GM12864 (cell line): Measurements from ENCODE around the gene RGPD3.

Source experiments
- DNase-seq: peaks from one replicate; pipeline ENCODE4 v3.0.0-alpha.2; 2011; ENCODE audit warnings: low read depth
- H3K4me3 ChIP-seq: 2 replicates; pipeline ENCODE4 v1.5.1; 2011; ENCODE audit warnings: mild to moderate bottlenecking, low read depth, low read length, control low read depth
- TF ChIP-seq, protein P1 (sequence below): IDR thresholded peaks from 2 replicates; pipeline ENCODE4 v1.5.1; 2011; ENCODE audit warnings: low read depth, mild to moderate bottlenecking, moderate library complexity, low read length, control low read depth, inconsistent platforms; ENCODE audit errors: missing control alignments

The RGPD3 gene

DNA sequence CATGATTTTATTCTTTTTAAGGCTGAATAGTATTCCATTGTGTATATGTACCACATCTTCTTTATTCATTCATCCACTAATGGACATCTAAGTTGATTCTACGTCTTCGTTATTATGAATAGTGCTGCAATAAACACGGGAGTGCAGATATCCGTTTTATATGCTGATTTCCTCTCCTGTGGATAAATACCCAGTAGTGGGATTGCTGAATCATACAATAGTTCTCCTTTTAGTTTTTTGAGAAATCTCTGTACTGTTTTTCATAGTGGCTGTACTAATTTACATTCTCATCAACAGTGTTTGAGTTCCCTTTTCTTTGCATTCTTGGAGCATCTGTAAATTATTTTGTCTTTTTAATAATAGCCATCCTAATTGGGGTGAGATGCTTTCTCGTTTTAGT is 114.5 kb downstream of the RGPD3 start:
- TF ChIP-seq, protein P1, sequence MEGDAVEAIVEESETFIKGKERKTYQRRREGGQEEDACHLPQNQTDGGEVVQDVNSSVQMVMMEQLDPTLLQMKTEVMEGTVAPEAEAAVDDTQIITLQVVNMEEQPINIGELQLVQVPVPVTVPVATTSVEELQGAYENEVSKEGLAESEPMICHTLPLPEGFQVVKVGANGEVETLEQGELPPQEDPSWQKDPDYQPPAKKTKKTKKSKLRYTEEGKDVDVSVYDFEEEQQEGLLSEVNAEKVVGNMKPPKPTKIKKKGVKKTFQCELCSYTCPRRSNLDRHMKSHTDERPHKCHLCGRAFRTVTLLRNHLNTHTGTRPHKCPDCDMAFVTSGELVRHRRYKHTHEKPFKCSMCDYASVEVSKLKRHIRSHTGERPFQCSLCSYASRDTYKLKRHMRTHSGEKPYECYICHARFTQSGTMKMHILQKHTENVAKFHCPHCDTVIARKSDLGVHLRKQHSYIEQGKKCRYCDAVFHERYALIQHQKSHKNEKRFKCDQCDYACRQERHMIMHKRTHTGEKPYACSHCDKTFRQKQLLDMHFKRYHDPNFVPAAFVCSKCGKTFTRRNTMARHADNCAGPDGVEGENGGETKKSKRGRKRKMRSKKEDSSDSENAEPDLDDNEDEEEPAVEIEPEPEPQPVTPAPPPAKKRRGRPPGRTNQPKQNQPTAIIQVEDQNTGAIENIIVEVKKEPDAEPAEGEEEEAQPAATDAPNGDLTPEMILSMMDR, result no peak
- DNase-seq, result no peak
- H3K4me3 ChIP-seq, result no peak overlapping the region

DNA sequence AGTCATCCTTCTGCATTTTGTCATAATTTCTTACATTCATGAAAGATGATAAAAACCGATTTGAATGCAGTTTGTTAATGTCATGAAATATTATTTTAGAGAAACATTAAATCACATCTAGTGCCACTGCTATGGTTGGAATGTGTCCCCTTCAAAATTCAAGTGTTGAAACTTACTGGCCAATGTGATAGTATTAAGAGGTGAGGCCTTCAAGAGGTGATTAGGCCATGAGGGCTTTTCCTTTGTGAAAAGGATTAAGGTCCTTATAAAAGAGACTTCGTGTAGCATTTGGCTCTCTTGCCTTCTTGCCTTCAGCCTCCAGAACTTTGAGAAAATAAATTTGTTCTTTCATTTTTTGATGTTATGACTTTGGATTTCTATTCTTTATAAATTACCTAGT is 117.2 kb downstream of the RGPD3 start:
- no peak for DNase-seq
- no peak overlapping the region for H3K4me3 ChIP-seq
- TF ChIP-seq, protein P1, result no peak

DNA sequence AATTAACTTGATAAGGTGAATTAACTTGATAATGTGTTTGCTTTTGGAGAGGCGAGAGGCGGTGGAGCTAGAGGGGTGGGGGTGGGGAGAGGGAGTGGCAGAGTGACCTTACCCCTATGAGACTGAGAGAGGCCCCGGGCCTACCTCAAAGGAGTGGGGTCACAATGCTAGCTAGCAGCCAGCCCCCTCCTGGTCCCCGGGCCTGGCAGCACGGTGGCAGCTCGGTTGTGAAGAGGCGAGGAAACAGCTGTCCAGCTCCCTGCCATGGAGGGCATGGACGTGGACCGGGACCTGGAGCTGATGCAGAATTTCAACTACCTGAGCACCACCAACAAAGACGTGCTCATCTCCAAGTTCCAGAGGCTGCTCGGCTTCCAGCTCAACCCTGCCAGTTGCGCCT is 123.9 kb downstream of the RGPD3 start:
- no peak for DNase-seq
- TF ChIP-seq, protein P1, result no peak
- H3K4me3 ChIP-seq, result no peak overlapping the region

DNA sequence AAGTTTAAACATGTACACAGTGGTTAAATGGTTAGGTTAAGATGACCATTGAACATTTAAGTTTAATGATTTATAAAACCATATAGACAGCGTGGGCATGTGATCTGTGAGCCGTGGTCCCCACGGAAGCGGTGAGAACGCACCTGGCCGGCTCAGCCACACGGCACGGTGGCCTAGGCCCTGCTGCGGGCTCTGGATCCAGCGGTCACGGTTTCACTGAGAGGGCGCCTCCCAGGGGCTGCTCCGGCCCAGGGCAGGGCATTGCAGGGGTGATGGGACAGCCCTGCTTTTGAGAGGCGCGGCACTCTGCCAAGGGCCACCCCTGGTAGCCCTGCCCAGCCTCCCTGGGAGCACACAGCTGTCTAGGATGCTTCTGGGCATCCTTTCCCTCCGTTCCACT is 124.9 kb downstream of the RGPD3 start:
- DNase-seq, result no peak
- H3K4me3 ChIP-seq, result no peak overlapping the region
- TF ChIP-seq, protein P1, result no peak

DNA sequence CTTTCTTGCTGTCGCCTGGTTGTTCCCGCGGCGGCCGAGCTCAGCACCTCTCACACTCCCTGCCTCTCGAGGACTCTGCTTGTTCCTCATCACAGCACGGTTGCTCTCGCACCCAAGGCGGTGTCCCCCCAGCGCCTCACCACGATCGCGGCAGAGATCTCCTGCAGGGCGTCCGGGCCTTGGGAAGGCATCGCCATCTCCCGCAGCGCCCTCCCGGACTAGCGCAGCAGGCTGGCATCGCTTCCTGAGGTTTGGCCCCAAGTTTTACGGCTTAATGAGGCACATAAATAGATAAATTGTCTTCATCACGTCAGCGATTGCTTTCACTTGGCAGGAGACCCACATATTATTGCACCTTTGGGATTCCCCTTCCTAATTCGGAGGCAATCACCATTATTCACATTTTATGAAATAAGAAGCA is 125.4 kb downstream of the RGPD3 start:
- TF ChIP-seq, protein P1, result no peak
- no peak overlapping the region for H3K4me3 ChIP-seq
- no peak for DNase-seq

DNA sequence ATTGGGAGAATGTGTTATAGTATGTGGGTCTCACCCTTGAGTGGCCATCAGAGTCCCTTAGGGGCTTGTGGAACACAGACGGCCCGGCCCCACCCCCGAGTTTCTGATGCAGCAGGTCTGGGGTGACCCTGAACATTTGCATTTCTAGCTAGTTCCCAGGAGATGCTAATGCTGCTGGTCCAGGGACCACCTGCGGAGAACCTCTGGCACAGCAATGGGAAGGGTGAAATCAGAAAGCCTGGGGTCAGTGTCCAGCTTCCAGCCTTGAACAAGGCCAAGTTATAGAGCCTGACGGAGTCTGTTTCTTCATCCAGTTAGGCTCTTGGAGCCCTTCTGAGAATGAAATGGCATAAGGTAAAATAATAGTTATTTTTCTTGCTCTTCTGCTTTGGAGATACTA is 126.5 kb downstream of the RGPD3 start:
- no peak for DNase-seq
- H3K4me3 ChIP-seq, result no peak overlapping the region
- TF ChIP-seq, protein P1, result no peak
